ENCODE results near the gene CDH10. TPM values are rescaled to one million over a fixed set of nuclear protein-coding genes. Genes with fewer than 3 reads are reported as not detected.

The CDH10 gene
- total RNA-seq, 2 experiments from 2014 or later = not detected

DNA sequence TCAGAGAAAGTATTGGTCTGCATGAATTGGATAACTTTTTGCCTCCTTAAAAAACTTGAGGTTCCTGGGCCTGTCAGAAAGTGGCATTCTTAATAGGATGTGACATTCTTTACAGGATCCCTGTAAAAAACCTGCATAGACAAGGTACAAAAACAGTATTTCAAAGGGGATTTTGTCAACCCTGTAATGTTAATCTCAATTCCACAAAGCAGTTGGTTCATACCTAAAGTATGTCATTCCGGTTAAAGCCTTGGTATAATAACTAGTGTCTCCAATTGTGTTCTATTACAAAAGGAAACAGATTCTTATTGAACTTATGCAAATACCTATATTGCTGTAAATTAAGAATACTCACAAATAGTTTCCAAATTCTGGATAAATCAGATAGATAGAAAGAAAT is 169.7 kb downstream of the CDH10 start:
- Histone ChIP-seq H3K9me3 (ENCODE audit: low read length) (peaks cover 21% of the 10 kb centered on the region; the same call in 1 of the 2 replicates), H4K20me1 (ENCODE audit: insufficient read depth, low read length) (no peaks in the 10 kb centered on the region), H3K4me1 (ENCODE audit: insufficient read depth, low read length, poor library complexity, severe bottlenecking) (no peaks in the 10 kb centered on the region), H3K27ac (ENCODE audit: low read depth, low read length, poor library complexity, severe bottlenecking) (no peak overlapping the region), H3K36me3 (ENCODE audit: insufficient read depth, low read length) (no peaks in the 10 kb centered on the region), H3K9me2 (ENCODE audit: insufficient read depth, low read length) (no peaks in the 10 kb centered on the region), H3K4me3 (ENCODE audit: low read depth, low read length, poor library complexity, severe bottlenecking) (no peak overlapping the region), H2AFZ (ENCODE audit: low read length) (no peak overlapping the region), H3K4me2 (ENCODE audit: low read length) (no peak overlapping the region), H3K79me2 (ENCODE audit: insufficient read depth, low read depth, low read length) (no peaks in the 10 kb centered on the region)
- intact Hi-C loops (cut with micrococcal nuclease; ENCODE audit: unreplicated experiment) = no loop called here
- no TSS peak for BruUV-seq (replicated peaks)
- ChIA-PET CTCF (ENCODE audit: unreplicated experiment) (no interaction called here), POLR2A (no interaction called here)
- no peak for TF ChIP-seq EZH2phosphoT487 (IDR thresholded peaks at IDR 0.05; ENCODE audit: borderline replicate concordance, low read depth, low read length)
- TF ChIP-seq, protein P1, sequence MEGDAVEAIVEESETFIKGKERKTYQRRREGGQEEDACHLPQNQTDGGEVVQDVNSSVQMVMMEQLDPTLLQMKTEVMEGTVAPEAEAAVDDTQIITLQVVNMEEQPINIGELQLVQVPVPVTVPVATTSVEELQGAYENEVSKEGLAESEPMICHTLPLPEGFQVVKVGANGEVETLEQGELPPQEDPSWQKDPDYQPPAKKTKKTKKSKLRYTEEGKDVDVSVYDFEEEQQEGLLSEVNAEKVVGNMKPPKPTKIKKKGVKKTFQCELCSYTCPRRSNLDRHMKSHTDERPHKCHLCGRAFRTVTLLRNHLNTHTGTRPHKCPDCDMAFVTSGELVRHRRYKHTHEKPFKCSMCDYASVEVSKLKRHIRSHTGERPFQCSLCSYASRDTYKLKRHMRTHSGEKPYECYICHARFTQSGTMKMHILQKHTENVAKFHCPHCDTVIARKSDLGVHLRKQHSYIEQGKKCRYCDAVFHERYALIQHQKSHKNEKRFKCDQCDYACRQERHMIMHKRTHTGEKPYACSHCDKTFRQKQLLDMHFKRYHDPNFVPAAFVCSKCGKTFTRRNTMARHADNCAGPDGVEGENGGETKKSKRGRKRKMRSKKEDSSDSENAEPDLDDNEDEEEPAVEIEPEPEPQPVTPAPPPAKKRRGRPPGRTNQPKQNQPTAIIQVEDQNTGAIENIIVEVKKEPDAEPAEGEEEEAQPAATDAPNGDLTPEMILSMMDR (conservative IDR thresholded peaks at IDR 0.05; ENCODE audit: low read length) = no peak
- no peak for DNase-seq (ENCODE audit: low spot score)

DNA sequence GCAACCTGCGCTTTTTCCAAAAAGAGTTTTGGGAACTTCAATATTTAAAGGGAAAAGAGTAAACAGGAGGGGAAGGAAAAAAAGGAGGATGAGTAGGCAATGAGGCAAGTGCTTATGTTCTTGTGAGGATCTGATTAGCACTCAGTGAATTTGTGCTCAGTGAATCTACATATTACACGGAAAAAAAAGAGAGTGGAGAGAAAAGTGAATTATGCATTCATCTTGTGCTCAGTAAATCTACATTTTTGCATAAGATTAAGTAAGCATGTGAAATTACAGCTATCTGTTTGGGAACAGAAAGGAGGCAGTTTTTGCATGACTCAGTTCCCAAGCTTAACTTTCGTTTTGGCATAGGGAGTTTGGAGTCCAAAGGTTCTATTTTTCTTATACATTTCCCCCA is 170.1 kb downstream of the CDH10 start:
- H3K9me2 ChIP-seq (ENCODE audit: insufficient read depth, low read length) = no peaks in the 10 kb centered on the region
- no peak overlapping the region for H3K4me3 ChIP-seq (ENCODE audit: low read depth, low read length, poor library complexity, severe bottlenecking)
- H2AFZ ChIP-seq (ENCODE audit: low read length) = no peak overlapping the region
- no peak overlapping the region for H3K4me2 ChIP-seq (ENCODE audit: low read length)
- H4K20me1 ChIP-seq (ENCODE audit: insufficient read depth, low read length) = no peaks in the 10 kb centered on the region
- TF ChIP-seq, protein P1 (conservative IDR thresholded peaks at IDR 0.05; ENCODE audit: low read length) = no peak
- no peak for TF ChIP-seq EZH2phosphoT487 (IDR thresholded peaks at IDR 0.05; ENCODE audit: borderline replicate concordance, low read depth, low read length)
- ChIA-PET CTCF (ENCODE audit: unreplicated experiment) (no interaction called here), POLR2A (no interaction called here)
- DNase-seq (ENCODE audit: low spot score) = no peak
- no TSS peak for BruUV-seq (replicated peaks)
- H3K79me2 ChIP-seq (ENCODE audit: insufficient read depth, low read depth, low read length) = no peaks in the 10 kb centered on the region
- no peaks in the 10 kb centered on the region for H3K36me3 ChIP-seq (ENCODE audit: insufficient read depth, low read length)
- no peak overlapping the region for H3K27ac ChIP-seq (ENCODE audit: low read depth, low read length, poor library complexity, severe bottlenecking)
- no peaks in the 10 kb centered on the region for H3K4me1 ChIP-seq (ENCODE audit: insufficient read depth, low read length, poor library complexity, severe bottlenecking)
- peaks cover 21% of the 10 kb centered on the region; the same call in 1 of the 2 replicates for H3K9me3 ChIP-seq (ENCODE audit: low read length)
- intact Hi-C loops (cut with micrococcal nuclease; ENCODE audit: unreplicated experiment) = no loop called here

DNA sequence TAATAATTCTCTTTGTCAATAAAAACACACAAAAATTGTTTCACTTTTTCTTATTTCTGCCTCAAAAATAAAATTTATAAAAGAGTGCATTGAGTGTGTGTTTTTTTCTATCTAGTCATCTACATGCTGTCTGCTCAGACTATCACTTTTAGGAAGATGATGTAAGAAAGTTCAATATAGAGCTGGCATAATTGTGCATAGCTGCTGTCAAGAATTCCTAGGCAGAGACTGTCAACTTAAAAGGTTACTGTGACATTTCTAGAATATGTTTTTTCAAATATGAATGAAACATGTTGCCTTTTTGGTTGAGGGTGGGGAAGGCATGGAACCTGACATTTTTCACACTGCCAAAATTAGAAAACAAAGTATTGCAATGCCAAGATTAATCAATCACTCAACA is 172.3 kb downstream of the CDH10 start:
- Histone ChIP-seq H3K27ac (ENCODE audit: low read depth, low read length, poor library complexity, severe bottlenecking) (no peak overlapping the region), H3K4me3 (ENCODE audit: low read depth, low read length, poor library complexity, severe bottlenecking) (no peak overlapping the region), H3K79me2 (ENCODE audit: insufficient read depth, low read depth, low read length) (no peaks in the 10 kb centered on the region), H3K9me3 (ENCODE audit: low read length) (peaks cover 21% of the 10 kb centered on the region; the same call in 1 of the 2 replicates), H3K4me2 (ENCODE audit: low read length) (no peak overlapping the region), H4K20me1 (ENCODE audit: insufficient read depth, low read length) (no peaks in the 10 kb centered on the region), H3K9me2 (ENCODE audit: insufficient read depth, low read length) (no peaks in the 10 kb centered on the region), H2AFZ (ENCODE audit: low read length) (no peak overlapping the region), H3K4me1 (ENCODE audit: insufficient read depth, low read length, poor library complexity, severe bottlenecking) (no peaks in the 10 kb centered on the region), H3K36me3 (ENCODE audit: insufficient read depth, low read length) (no peaks in the 10 kb centered on the region)
- CTCF ChIA-PET (ENCODE audit: unreplicated experiment) = no interaction called here
- DNase-seq (ENCODE audit: low spot score) = no peak
- no TSS peak for BruUV-seq (replicated peaks)
- POLR2A ChIA-PET = interaction anchor here (1.1 kb wide), 1 partner anchor 8 kb away, joined by 4 read pairs; no protein-coding TSS in a partner anchor
- no peak for TF ChIP-seq EZH2phosphoT487 (IDR thresholded peaks at IDR 0.05; ENCODE audit: borderline replicate concordance, low read depth, low read length)
- TF ChIP-seq, protein P1 (conservative IDR thresholded peaks at IDR 0.05; ENCODE audit: low read length) = no peak
- intact Hi-C loops (cut with micrococcal nuclease; ENCODE audit: unreplicated experiment) = no loop called here
